ENCODE results near the gene ZBTB7B. TPM values are rescaled to one million over a fixed set of nuclear protein-coding genes. Genes with fewer than 3 reads are reported as not detected.

The ZBTB7B gene
- total RNA-seq, 2 experiments from 2014 or later = 16.3 to 23.2 TPM

DNA sequence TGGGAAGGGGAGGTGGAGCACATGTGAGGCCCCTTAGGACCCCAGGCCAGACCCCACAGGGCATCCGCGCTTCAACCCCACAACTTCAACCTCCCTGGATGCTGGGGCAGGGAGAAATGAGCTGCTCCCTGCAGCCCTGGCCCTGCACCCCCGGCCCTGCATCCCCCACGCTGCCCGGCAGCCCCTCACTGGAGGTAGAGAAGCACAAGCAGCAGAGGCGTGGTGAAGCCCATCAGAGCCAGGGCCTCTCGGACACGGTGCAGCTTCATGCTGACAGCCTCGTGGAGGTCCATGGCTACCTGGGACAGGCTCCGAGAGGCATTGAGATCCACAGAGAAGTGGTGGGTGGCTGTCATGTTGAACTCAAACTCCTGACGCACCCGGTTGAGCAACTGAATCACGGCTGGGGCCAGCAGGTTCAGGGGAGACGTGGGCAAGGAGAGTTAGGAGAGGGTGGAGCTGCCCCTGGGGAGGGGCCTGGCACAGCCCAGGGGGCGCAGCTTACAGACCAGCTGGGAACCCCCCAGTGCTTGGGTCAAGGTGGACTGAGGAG is 27.7 kb downstream of the ZBTB7B start:
- POLR2A ChIA-PET = no interaction called here

GRCh38 chr1:155030899-155031298 is 28.3 kb downstream of the ZBTB7B start:
- Histone ChIP-seq H3K9me3 (ENCODE audit: low read length) (no peaks in the 10 kb centered on the region), H3K4me2 (ENCODE audit: low read length) (no peak overlapping the region), H2AFZ (ENCODE audit: low read length) (no peak overlapping the region), H3K36me3 (ENCODE audit: insufficient read depth, low read length) (no peaks in the 10 kb centered on the region), H3K27ac (ENCODE audit: low read depth, low read length, poor library complexity, severe bottlenecking) (no peak overlapping the region), H3K9me2 (ENCODE audit: insufficient read depth, low read length) (no peaks in the 10 kb centered on the region), H3K4me1 (ENCODE audit: insufficient read depth, low read length, poor library complexity, severe bottlenecking) (no peaks in the 10 kb centered on the region), H3K4me3 (ENCODE audit: low read depth, low read length, poor library complexity, severe bottlenecking) (no peak overlapping the region), H4K20me1 (ENCODE audit: insufficient read depth, low read length) (no peaks in the 10 kb centered on the region), H3K79me2 (ENCODE audit: insufficient read depth, low read depth, low read length) (no peaks in the 10 kb centered on the region)
- no TSS peak for BruUV-seq (replicated peaks)
- no peak for TF ChIP-seq CTCF (conservative IDR thresholded peaks at IDR 0.05; ENCODE audit: low read length)
- intact Hi-C loops (cut with micrococcal nuclease; ENCODE audit: unreplicated experiment) = no loop called here
- ChIA-PET CTCF (ENCODE audit: unreplicated experiment) (no interaction called here), POLR2A (no interaction called here)
- no peak for DNase-seq (ENCODE audit: low spot score)

More for the DNA sequence above, 27.7 kb downstream of the ZBTB7B start:
- H3K4me2 ChIP-seq (ENCODE audit: low read length) = no peak overlapping the region
- H2AFZ ChIP-seq (ENCODE audit: low read length) = no peak overlapping the region
- intact Hi-C loops (cut with micrococcal nuclease; ENCODE audit: unreplicated experiment) = no loop called here
- H3K36me3 ChIP-seq (ENCODE audit: insufficient read depth, low read length) = no peaks in the 10 kb centered on the region
- no peak for DNase-seq (ENCODE audit: low spot score)
- no peaks in the 10 kb centered on the region for H3K4me1 ChIP-seq (ENCODE audit: insufficient read depth, low read length, poor library complexity, severe bottlenecking)
- CTCF ChIA-PET (ENCODE audit: unreplicated experiment) = no interaction called here
- H3K4me3 ChIP-seq (ENCODE audit: low read depth, low read length, poor library complexity, severe bottlenecking) = no peak overlapping the region
- no peak for TF ChIP-seq CTCF (conservative IDR thresholded peaks at IDR 0.05; ENCODE audit: low read length)
- TF ChIP-seq EZH2phosphoT487 (IDR thresholded peaks at IDR 0.05; ENCODE audit: borderline replicate concordance, low read depth, low read length) = no peak
- no peaks in the 10 kb centered on the region for H3K9me2 ChIP-seq (ENCODE audit: insufficient read depth, low read length)
- no peaks in the 10 kb centered on the region for H3K9me3 ChIP-seq (ENCODE audit: low read length)
- no peak overlapping the region for H3K27ac ChIP-seq (ENCODE audit: low read depth, low read length, poor library complexity, severe bottlenecking)
- BruUV-seq (replicated peaks) = no TSS peak
- H4K20me1 ChIP-seq (ENCODE audit: insufficient read depth, low read length) = no peaks in the 10 kb centered on the region
- no peaks in the 10 kb centered on the region for H3K79me2 ChIP-seq (ENCODE audit: insufficient read depth, low read depth, low read length)

GRCh38 chr1:155032886-155033285 is 30.3 kb downstream of the ZBTB7B start:
- intact Hi-C loops (cut with micrococcal nuclease; ENCODE audit: unreplicated experiment) = no loop called here
- Histone ChIP-seq H3K4me1 (ENCODE audit: insufficient read depth, low read length, poor library complexity, severe bottlenecking) (no peaks in the 10 kb centered on the region), H2AFZ (ENCODE audit: low read length) (no peak overlapping the region), H3K79me2 (ENCODE audit: insufficient read depth, low read depth, low read length) (no peaks in the 10 kb centered on the region), H3K4me2 (ENCODE audit: low read length) (no peak overlapping the region), H3K4me3 (ENCODE audit: low read depth, low read length, poor library complexity, severe bottlenecking) (no peak overlapping the region), H3K9me3 (ENCODE audit: low read length) (no peaks in the 10 kb centered on the region), H3K36me3 (ENCODE audit: insufficient read depth, low read length) (no peaks in the 10 kb centered on the region), H3K27ac (ENCODE audit: low read depth, low read length, poor library complexity, severe bottlenecking) (no peak overlapping the region), H4K20me1 (ENCODE audit: insufficient read depth, low read length) (no peaks in the 10 kb centered on the region), H3K9me2 (ENCODE audit: insufficient read depth, low read length) (no peaks in the 10 kb centered on the region)
- no peak for TF ChIP-seq CTCF (conservative IDR thresholded peaks at IDR 0.05; ENCODE audit: low read length)
- no peak for TF ChIP-seq EZH2phosphoT487 (IDR thresholded peaks at IDR 0.05; ENCODE audit: borderline replicate concordance, low read depth, low read length)
- BruUV-seq (replicated peaks) = no TSS peak
- ChIA-PET CTCF (ENCODE audit: unreplicated experiment) (interaction anchor here (0.6 kb wide), 1 partner anchor 18 kb away, joined by 5 read pairs; no protein-coding TSS in a partner anchor), POLR2A (no interaction called here)
- no peak for DNase-seq (ENCODE audit: low spot score)

All from OCI-LY7 (cell line).